ENCODE measurements around the gene RPS26. TPM values are rescaled to one million over a fixed set of nuclear protein-coding genes. Genes with fewer than 3 reads are reported as not detected.

RPS26 gene
- total and polyA plus RNA-seq, 2 of the 13 experiments (the other 11 are each of a cell fraction or from before 2014, with no cell fraction given) = 150 to 421 TPM

DNA sequence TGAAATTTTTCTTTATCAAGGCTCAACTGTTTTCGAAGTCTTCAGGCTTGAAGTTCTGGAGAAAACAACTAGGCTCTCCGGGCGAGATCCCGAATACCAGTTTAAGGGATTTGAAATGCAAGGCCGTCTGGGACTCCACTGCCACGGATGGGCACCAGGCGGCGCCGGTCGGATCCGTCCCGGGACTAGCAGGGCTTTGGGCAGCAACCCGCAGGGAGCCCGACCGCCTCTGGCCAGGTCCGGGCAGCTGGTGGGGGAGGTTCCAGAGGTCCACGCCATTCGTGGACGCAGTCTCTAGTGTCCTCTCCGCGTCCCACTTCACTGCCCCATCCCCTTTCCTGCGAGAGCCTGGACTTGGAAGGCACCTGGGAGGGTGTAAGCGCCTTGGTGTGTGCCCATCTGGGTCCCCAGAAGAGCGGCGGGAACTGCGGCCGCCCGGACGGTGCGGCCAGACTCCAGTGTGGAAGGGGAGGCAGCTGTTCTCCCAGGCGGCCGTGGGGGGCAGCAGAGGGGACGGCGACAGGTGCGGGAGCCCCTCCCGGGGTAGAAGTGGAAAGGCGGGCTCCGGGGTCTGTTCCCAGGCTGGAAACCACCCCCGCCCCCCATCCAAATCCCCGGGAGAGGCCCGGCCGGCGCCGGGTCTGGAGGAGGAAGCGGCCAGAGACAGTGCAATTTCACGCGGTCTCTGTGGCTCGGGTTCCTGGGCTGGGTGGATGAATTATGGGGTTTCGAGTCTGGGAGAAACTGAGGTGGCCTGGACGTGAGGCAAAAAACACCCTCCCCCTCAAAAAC, 37.4 kb downstream of the RPS26 start (continued):
- TF ChIP-seq ZNF557 (CRISPR knock-in tag; IDR thresholded peaks at IDR 0.05) (peak; percentile 62; the same call in 1 of the 2 replicates), RAD21 (CRISPR knock-in tag; IDR thresholded peaks at IDR 0.05) (peak; percentile 80), ZMYM2 (CRISPR knock-in tag; IDR thresholded peaks at IDR 0.05) (no peak), HHEX (CRISPR knock-in tag; IDR thresholded peaks at IDR 0.05) (no peak), HOXA7 (CRISPR knock-in tag; IDR thresholded peaks at IDR 0.05) (no peak), ZIK1 (CRISPR knock-in tag; IDR thresholded peaks at IDR 0.05; ENCODE audit: borderline replicate concordance, low read depth) (no peak), SP4 (CRISPR knock-in tag; IDR thresholded peaks at IDR 0.05) (no peak; the same call in 1 of the 2 replicates), BRD4 (CRISPR knock-in tag; IDR thresholded peaks at IDR 0.05) (no peak; the same call in 1 of the 2 replicates), KLF13 (CRISPR knock-in tag; IDR thresholded peaks at IDR 0.05) (no peak), ZNF720 (CRISPR knock-in tag; IDR thresholded peaks at IDR 0.05) (no peak), SOX13 (IDR thresholded peaks at IDR 0.05) (no peak), SOX13 (CRISPR knock-in tag; conservative IDR thresholded peaks at IDR 0.05 in 1 of 2, IDR thresholded peaks at IDR 0.05 in 1 of 2) (peak in 1 of 2 experiments; percentile 46; a peak in 1 of 4 replicates), RFX1 (IDR thresholded peaks at IDR 0.05) (no peak), TP53 (CRISPR knock-in tag; conservative IDR thresholded peaks at IDR 0.05) (peak; percentile 20; the same call in 1 of the 2 replicates), ZBTB42 (CRISPR knock-in tag; IDR thresholded peaks at IDR 0.05) (no peak), MYC (CRISPR knock-in tag; IDR thresholded peaks at IDR 0.05; ENCODE audit: borderline replicate concordance) (peak; percentile 78; the same call in 1 of the 2 replicates), GABPB1 (CRISPR knock-in tag; IDR thresholded peaks at IDR 0.05) (peak; percentile 66; the same call in 1 of the 2 replicates), ZNF552 (CRISPR knock-in tag; IDR thresholded peaks at IDR 0.05; ENCODE audit: borderline replicate concordance) (no peak), ZNF788 (CRISPR knock-in tag; IDR thresholded peaks at IDR 0.05; ENCODE audit: borderline replicate concordance) (0 out of 2 replicates have a peak, but pooled peaks have one; percentile 28)
- TF ChIP-seq, protein P1, sequence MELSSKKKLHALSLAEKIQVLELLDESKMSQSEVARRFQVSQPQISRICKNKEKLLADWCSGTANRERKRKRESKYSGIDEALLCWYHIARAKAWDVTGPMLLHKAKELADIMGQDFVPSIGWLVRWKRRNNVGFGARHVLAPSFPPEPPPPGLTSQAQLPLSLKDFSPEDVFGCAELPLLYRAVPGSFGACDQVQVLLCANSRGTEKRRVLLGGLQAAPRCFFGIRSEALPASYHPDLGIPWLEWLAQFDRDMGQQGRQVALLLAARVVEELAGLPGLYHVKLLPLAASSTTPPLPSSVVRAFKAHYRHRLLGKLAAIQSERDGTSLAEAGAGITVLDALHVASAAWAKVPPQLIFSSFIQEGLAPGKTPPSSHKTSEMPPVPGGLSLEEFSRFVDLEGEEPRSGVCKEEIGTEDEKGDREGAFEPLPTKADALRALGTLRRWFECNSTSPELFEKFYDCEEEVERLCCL (CRISPR knock-in tag; IDR thresholded peaks at IDR 0.05; ENCODE audit: borderline replicate concordance) = no peak
- TF ChIP-seq, protein P2, sequence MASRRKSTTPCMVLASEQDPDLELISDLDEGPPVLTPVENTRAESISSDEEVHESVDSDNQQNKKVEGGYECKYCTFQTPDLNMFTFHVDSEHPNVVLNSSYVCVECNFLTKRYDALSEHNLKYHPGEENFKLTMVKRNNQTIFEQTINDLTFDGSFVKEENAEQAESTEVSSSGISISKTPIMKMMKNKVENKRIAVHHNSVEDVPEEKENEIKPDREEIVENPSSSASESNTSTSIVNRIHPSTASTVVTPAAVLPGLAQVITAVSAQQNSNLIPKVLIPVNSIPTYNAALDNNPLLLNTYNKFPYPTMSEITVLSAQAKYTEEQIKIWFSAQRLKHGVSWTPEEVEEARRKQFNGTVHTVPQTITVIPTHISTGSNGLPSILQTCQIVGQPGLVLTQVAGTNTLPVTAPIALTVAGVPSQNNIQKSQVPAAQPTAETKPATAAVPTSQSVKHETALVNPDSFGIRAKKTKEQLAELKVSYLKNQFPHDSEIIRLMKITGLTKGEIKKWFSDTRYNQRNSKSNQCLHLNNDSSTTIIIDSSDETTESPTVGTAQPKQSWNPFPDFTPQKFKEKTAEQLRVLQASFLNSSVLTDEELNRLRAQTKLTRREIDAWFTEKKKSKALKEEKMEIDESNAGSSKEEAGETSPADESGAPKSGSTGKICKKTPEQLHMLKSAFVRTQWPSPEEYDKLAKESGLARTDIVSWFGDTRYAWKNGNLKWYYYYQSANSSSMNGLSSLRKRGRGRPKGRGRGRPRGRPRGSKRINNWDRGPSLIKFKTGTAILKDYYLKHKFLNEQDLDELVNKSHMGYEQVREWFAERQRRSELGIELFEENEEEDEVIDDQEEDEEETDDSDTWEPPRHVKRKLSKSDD (CRISPR knock-in tag; IDR thresholded peaks at IDR 0.05; ENCODE audit: low read depth) = peak; percentile 36; the same call in 1 of the 2 replicates
- TF ChIP-seq, protein P3, sequence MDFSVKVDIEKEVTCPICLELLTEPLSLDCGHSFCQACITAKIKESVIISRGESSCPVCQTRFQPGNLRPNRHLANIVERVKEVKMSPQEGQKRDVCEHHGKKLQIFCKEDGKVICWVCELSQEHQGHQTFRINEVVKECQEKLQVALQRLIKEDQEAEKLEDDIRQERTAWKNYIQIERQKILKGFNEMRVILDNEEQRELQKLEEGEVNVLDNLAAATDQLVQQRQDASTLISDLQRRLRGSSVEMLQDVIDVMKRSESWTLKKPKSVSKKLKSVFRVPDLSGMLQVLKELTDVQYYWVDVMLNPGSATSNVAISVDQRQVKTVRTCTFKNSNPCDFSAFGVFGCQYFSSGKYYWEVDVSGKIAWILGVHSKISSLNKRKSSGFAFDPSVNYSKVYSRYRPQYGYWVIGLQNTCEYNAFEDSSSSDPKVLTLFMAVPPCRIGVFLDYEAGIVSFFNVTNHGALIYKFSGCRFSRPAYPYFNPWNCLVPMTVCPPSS (IDR thresholded peaks at IDR 0.05) = no peak
- TF ChIP-seq, protein P4, sequence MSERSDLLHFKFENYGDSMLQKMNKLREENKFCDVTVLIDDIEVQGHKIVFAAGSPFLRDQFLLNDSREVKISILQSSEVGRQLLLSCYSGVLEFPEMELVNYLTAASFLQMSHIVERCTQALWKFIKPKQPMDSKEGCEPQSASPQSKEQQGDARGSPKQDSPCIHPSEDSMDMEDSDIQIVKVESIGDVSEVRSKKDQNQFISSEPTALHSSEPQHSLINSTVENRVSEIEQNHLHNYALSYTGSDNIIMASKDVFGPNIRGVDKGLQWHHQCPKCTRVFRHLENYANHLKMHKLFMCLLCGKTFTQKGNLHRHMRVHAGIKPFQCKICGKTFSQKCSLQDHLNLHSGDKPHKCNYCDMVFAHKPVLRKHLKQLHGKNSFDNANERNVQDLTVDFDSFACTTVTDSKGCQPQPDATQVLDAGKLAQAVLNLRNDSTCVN (CRISPR knock-in tag; IDR thresholded peaks at IDR 0.05; ENCODE audit: borderline replicate concordance) = peak; percentile 23; the same call in 1 of the 2 replicates
- TF ChIP-seq, protein P5, sequence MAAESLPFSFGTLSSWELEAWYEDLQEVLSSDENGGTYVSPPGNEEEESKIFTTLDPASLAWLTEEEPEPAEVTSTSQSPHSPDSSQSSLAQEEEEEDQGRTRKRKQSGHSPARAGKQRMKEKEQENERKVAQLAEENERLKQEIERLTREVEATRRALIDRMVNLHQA (CRISPR knock-in tag; IDR thresholded peaks at IDR 0.05) = no peak
